ENCODE measurements around the gene PTPRM. TPM values are rescaled to one million over a fixed set of nuclear protein-coding genes. Genes with fewer than 3 reads are reported as not detected.
A peak's percentile ranks its signal among the peaks of the same experiment; 100 is the strongest.

The PTPRM gene
- total RNA-seq, 1 experiment from 2014 or later: 32.0 TPM

GRCh38 chr18:7896161-7896560 is 329.0 kb downstream of the PTPRM start:
- DNase-seq (ENCODE audit: low read depth): peak; percentile 66

GRCh38 chr18:7896805-7897518 is 329.8 kb downstream of the PTPRM start:
- no peak for DNase-seq (ENCODE audit: low read depth)

DNA sequence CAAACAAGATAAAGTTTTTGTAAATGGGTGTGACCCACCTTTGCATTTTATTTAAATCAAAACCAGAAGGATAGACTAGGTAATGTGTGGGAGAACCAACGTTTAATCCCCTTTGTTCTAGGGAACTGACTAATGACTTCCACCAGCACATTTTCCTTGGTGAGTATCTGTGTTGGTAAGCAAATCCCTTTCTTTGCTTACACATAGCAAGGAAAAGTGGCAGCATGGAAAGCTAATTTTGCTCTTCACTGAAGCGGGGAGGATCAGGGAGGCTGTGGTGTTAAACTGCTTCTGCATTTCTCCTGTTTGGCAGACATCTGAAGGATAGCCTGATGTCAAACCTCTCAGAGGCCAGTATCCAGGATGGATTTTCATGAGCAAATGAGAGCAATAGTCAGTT is 331.1 kb downstream of the PTPRM start:
- no peak for DNase-seq (ENCODE audit: low read depth)

DNA sequence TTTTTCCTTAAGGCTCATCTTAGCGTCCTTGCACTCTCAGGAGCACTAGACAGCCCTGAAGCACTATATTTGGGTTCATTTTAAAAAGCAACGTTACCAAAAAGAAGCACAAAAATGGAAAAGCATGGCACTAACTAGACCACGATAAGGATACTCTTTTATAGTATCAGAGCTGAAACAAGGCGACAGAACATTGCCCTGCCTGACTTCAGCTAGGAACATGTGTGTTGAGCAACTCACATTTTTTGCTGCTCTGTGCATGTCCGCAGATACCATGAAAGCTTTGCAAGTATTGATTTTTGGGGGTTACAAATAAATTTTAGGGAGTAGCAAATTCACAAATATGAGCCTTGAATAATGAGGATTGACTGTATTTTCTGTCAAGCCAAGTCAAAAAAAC is 332.0 kb downstream of the PTPRM start:
- no peak for DNase-seq (ENCODE audit: low read depth)

GRCh38 chr18:7900091-7900490 is 333.0 kb downstream of the PTPRM start:
- DNase-seq (ENCODE audit: low read depth): no peak

DNA sequence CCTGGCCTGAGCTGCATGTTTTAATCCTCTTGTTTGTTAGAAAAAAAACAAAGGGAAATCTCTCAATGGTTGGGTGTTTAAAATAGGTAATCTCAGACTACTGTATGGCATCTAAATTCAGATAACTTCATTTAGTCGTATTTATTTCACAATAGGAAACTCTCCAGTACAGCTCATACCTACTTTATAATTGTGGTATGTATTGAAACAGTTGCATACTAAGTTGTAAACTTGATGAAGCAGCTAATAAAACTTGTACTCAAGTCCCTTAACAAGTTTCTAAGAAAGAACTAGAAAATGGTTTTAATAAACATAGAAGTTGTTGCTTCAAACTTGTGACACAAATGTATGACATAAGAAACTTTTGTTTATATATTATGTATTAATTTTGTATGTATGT is 334.5 kb downstream of the PTPRM start:
- no peak for DNase-seq (ENCODE audit: low read depth)

GRCh38 chr18:7902399-7902839 is 335.3 kb downstream of the PTPRM start:
- DNase-seq (ENCODE audit: low read depth): peak; percentile 84

DNA sequence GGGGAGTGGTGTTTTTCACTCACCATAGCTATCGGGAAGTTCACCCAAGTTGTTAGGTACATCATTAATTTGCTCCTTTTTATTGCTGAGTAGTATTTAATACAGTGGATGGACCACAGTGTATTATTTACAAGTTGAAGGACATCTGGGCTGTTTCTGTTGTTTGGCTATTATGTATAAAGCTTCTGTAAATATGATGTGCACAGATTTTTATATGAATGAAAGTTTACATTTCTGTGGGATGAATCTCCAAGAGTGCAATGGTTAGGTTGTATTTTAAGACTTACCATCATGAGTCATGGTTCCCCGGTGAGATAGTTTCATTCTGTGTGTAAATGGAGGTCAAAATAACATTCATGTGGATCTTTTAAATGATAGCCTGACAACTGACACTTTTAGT is 337.4 kb downstream of the PTPRM start:
- DNase-seq (ENCODE audit: low read depth): peak; percentile 90

GRCh38 chr18:7908681-7909299 is 341.7 kb downstream of the PTPRM start:
- DNase-seq (ENCODE audit: low read depth): peak; percentile 32

DNA sequence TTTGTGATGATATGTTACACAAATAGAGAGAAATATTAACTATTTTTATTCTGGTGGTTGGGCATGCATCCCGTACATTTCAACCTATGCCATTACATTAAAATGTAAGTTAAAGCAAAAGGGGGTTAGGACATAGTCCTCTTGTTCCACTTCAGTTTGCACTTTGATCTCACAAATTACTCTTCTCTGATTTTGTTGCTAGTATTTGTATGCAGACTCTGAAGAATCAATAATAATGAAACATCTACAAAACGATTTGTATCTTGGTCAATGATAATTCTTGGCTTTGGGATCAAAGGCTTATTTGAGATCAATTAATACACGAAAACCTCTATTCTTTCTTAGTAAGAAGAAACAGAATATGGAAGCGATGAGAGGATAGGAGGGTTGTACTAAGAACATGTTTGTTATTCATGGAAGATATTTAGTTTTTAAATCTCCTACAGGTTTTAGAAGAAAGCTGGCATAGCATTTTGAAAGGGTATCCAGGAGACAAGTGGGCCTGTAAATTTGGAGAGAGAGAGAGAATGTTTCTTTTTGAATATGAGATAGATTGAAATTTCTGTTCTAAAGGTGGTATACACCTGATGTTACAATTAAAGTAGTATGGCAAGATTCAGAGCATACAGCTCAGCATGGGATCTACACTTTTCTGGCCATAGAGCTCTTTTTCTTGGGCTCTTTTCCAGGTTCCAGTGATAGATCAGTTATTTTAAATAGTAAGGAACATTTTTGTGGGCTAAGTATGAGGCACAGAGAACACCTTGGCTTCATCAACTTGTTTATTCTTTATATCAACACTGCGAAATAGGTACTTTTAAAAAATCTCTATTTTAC is 347.9 kb downstream of the PTPRM start:
- no peak for DNase-seq (ENCODE audit: low read depth)

- no peak for DNase-seq (ENCODE audit: low read depth)
These were observed 351.6 kb downstream of the PTPRM start for GRCh38 chr18:7918701-7919100.

- no peak for DNase-seq (ENCODE audit: low read depth)
These were observed 352.4 kb downstream of the PTPRM start for GRCh38 chr18:7919565-7919964.

DNA sequence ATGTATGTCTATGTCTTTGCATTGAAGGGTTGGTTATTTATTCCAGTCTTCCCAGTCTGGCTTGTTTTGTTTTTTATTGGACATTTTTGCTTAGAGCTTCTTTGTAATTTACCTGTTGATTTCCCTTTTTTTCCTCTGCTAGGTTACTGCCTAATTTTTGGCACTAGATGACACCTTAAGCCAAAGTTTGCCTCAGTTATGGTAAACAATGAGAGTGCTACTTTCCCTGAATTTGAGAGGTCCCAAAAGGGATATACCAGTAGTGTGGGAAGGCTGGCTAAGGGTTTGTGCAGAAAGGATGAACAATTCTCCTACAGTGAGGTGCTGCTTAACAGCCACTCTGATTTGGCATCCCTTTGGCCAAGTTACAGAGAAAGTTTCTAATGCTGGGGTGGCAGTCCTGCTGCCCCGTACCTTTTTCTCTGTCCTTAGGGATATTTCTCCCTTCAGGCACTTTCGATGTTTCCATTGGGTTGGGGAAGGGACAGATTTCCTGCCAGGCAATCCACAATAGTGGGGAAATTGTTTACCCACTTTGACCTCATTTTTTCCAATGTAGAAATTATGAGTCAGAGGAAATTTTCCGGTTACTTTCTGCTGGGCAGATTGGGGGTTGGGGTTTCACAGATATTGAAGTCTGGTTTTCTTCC is 354.9 kb downstream of the PTPRM start:
- peak; percentile 86 for DNase-seq (ENCODE audit: low read depth)

DNA sequence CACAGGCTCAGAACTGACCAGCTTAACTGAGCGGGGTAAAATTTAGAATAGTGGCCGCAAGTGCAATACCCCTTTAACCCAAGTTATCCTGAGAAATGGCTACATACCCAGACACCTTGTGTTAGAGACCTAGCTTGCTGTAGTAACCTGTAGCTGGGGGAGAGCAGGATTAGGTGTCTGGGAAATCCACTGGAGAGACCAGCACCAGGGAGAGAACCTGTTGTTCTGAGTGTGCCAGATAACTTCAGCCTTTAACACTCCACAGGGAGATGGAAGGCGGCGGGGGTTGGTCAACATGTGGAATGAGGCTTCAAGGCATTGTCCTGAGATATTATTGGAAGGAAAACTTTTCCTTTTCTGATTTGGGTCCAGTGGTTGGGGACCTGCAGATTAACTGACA is 356.0 kb downstream of the PTPRM start:
- DNase-seq (ENCODE audit: low read depth): peak; percentile 36

- DNase-seq (ENCODE audit: low read depth): no peak
These were observed 357.5 kb downstream of the PTPRM start for GRCh38 chr18:7924616-7925015.

DNA sequence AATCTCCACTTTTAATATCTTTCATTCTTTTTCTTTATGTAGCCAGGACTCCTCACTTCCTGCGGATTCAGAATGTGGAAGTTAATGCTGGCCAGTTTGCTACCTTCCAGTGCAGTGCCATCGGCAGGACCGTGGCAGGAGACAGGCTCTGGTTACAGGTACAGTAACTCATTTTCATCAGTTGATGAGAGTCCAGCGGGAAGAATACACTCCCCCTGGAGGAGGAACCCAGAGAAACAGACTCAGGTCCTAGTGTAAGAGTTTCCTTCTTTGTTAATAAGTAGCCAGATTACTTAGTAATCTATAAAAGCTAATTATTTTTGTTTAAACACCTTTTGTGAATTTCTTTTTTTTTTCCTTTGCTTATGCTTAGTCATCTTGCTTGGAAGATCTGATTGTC is 359.4 kb downstream of the PTPRM start:
- peak; percentile 48 for DNase-seq (ENCODE audit: low read depth)

- no peak for DNase-seq (ENCODE audit: low read depth)
These were observed 360.0 kb downstream of the PTPRM start for GRCh38 chr18:7927119-7927518.

- no peak for DNase-seq (ENCODE audit: low read depth)
These were observed 364.6 kb downstream of the PTPRM start for GRCh38 chr18:7931763-7932162.

- DNase-seq (ENCODE audit: low read depth): no peak
These were observed 370.2 kb downstream of the PTPRM start for GRCh38 chr18:7937268-7937667.

DNA sequence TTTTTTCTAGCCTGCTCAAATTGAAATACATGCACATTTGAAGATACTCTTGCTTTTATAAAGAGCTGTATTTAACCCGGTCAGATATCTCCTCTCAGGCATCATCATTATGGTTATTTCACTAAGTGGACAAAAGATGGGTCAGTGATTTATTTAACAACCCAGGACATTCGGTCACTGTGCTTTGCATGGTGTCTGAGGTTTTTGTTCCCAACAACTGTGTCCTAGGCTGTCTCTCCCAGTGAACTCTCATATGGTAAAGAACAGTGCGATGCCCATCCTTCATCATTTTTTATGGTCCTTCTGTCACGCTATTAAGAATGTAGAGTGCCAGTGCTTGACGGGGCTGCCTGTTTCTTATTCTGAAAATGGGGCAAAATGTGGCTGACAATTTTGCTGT is 372.4 kb downstream of the PTPRM start:
- no peak for DNase-seq (ENCODE audit: low read depth)

DNA sequence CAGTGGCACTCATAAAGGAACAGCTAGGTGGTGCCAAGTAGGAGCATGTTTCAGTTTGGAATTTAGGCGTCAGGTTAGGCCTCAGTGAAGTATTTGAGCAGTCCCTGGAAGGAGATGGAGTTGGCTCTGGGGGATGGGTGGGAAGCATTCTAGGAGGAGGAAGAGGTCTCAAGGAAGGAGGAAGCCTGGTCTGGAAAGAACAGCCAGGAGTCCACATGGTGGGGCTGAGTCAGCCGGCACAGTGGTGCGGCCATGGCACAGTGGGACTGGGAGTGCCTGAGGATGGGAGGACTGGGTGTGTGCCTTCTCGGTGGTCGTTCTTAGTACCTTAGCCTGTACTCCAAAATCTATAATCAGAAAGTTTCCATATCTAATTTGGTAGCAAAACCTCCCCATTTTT is 373.3 kb downstream of the PTPRM start:
- no peak for DNase-seq (ENCODE audit: low read depth)

GRCh38 chr18:7940971-7941370 is 373.9 kb downstream of the PTPRM start:
- DNase-seq (ENCODE audit: low read depth): no peak
